ENCODE measurements around the gene PSMB11.
"Not testable (repeated sequence)": the region's sequence is repeated elsewhere in the genome, so short reads cannot be mapped to it uniquely, and the experiment has no call there.

PSMB11 gene

DNA sequence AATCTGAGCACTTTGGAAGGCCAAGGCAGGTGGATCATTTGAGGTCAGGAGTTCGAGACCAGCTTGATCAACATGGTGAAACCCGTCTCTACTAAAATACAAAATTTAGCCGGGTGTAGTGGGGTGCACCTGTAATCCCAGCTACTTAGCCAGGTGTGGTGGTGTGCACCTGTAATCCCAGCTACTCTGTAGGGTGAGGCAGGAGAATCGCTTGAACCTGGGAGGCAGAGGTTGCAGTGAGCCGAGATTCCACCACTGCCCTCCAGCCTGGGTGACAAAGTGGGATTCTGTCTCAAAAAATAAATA, 28.3 kb upstream of the PSMB11 start:
- not testable (repeated sequence) for DNase-seq, ATAC-seq

DNA sequence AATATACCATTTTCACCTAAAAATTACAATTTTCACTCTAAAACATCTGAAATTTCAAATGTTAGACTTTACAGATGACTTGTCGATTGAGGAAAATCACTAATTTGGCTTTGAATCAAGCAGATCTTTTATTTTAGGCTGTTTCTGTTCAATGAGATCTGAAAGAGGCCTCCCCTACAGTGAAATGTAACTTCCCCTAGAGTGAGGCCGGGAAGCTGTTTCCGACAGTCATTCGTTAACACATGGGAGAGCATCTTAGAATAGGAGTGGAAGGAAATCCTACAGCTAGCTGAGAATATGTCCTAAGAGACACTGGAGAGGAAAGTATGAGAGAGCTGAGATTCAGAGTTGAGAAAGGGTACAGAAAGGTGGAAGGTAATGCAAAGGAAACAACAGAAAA, 26.4 kb upstream of the PSMB11 start:
- no peak for ATAC-seq

DNA sequence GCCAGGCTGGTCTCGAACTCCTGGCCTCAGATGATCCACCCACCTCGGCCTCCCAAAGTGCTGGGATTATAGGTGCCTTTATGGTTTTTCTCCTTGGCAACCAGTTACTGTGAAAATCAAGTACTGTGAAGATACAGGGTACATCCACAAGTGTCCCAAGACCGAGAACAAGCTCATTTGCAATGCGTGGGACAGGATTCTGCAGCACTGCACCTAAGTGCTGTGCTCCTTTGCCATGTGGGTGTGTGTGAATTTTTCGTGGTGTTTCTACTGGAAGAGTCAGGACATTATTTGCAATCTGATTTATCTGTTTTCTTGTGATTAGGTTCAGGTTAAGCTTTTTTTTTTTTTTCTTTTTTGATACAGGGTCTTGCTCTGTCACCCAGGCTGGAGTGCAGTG, 24.9 kb upstream of the PSMB11 start:
- no peak for ATAC-seq
- DNase-seq: no peak

More for the DNA sequence above, 26.4 kb upstream of the PSMB11 start:
- DNase-seq: no peak

DNA sequence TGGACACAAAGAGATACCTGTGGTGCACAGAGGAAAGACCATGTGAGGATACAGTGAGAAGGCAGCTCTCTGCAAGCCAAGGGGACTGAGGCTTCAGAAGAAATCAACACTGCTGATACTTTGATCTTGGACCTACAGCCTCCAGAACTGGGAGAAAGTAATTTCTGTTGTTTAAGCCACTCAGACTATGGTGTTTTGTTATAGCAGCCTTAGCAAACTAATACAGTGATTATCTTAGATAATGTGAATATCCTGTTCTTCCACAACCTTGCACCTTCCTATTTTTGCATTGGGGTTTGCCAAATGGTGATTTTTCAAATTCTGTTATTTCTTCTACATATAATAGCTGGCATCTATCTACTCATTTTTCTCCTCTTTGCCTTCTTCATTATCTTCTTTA, 23.9 kb upstream of the PSMB11 start:
- DNase-seq (no peak), ATAC-seq (no peak)

DNA sequence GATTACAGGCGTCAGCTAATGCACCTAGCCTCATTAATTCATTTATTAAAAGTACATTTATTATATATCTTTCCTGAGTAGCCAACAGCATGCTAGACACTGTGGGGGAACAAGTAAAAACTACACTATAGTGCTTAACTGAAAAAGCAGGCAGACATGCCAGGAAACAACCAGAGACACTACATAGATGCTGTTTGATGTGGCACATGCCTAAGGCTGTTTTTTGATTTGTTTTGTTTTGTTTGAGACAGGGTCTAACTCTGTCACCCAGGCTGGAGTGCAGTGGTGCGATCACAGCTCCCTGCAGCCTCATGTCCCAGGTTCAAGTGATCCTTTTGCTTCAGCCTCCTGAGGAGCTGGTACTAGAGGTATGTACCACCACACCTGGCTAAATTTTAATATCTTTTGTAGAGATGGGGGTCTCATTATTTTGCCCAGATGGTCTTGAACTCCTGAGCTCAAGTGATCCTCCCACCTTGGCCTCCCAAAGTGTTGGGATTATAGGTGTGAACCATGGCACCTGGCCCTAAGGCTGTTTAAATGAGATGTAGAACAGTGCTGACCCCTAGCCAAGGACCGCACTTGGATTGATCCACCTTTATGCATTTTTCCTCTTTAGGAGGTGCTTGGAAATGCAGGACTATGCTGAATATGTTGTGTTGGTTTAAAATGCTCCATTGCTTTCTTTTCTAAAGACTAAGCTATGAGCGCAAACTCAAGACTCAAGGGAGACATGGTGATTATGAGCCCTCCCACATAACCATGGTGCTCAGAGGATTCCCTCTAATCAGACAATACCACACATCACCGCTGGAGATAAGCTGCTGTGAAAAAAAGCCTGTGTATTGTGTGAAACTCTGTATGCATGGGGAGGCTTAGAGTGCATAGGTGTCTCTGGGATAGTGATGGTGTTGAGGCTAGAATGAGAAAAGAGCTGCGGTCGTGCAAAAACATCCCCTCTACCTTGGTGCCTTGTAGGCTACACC, 21.6 kb upstream of the PSMB11 start:
- ATAC-seq: no peak
- DNase-seq: no peak

DNA sequence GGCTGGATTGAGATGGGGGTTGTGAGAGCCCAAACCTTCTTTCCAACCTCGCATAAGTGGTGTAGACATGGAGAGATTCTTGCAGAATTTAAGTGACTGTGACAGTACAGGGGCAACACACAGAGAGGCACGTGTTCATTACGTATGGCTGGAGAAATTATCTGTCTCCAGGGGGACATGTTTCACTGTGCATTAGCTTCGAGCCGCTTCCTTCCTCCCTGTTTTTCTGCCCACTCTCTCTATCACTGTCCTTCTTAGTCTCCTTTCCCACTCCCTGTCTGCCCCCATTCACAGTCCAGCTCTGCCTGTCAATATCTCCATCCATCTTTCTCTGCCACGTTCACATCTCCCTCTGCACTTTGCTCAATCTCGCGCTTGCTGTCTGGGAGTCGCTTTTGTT, 20.6 kb upstream of the PSMB11 start:
- no peak for ATAC-seq
- no peak for DNase-seq

DNA sequence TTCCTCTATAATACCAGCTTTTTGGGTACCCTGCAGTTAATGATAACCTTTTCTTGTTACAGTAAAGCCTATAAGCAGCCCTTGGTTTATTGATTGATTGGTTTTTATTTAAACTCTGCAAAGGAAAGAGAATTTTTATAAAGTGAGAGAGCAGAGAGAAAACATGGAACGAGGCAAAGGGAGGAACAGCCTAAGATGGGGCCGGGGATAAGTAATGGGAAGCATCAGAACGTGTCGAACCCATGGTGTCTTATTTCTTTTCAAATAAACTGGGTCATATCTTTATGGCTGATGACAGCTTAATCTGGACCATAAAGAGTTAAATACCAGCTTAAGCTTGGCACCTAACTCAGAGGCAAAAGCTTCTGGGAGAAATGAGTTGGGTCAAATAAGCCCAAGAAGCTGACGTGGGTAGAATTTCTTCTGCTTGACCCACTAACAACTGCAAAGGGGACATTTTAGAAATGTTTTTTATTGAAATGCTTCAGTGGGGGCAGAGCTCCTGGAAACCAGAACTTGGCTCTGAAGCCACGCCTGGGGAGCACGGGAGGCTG, 20.0 kb upstream of the PSMB11 start:
- ATAC-seq (no peak), DNase-seq (no peak)

DNA sequence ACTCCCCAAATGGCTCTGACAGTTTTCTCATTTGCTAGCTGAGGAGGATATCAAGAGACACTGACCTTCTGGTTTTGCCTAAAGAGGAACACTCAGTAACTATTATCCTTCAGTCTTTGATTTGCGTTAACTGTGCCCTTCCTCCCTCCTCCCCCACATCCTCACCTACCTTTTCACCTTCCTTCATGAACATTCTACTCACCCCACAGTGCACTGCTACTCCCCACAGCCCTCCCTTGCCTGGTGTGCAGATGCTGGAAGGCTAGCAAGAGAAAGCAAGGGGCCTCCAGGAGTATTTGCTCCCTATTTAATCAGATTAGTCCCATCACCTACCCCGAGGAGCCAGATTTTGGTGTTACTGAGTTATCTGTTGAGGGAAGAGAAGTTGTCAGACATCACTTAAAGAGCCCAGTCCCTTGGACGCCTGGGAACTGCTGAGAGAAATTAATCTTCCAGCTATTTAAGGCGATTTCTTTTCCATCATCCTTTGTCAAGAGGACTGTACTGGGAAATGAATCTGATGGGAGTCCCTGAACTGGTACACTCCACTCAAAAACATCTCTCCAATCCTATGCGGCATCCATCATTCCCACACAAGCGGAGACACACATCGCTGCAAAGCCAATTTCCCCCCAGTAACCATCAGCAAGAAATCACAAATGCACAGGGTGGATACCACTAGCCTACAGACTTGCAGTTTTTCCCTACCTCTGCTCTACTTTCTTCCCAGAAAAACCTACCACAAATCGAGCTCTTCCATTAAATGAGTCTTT, 18.8 kb upstream of the PSMB11 start:
- DNase-seq: no peak
- ATAC-seq: no peak

DNA sequence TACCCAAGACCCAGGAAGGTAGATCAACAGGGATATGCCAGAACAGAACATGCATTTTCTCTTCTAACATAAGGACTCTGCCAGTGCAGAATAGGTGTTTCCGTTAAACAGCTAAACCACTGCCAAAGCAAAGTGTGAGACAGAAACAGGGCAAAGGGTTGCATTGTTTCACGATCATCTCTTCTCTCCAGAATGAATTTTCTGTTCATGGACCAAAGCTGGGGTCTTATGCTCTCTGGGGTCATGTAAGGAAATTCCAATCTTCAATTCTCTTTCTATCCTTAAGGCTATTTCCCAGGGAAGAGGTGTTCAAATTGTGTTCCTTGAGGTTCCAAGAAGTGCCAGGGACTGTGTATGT, 18.2 kb upstream of the PSMB11 start:
- ATAC-seq: no peak

DNA sequence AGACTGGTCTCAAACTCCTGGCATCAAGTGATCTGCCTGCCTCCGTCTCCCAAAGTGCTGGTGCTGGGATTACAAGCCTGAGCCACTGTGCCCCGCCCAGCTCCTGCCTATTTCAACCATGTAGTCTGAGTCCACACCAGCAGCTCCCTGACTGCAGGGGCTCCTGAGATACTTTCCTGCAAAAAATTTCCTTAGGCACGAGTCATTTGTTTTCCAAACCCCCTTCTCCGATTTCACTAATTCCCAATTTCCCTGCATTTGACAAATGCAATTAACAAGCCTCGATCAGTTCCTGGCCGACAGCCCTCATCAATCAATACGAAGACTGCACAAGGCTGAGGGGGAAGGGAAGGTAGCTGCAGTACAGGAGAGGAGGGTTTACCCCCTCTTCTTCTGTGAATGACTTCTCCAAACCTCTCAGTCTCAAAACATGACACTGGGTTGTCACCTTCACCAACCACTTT, 17.4 kb upstream of the PSMB11 start:
- ATAC-seq: peak; percentile 21

More for the DNA sequence above, 18.2 kb upstream of the PSMB11 start:
- DNase-seq: no peak

DNA sequence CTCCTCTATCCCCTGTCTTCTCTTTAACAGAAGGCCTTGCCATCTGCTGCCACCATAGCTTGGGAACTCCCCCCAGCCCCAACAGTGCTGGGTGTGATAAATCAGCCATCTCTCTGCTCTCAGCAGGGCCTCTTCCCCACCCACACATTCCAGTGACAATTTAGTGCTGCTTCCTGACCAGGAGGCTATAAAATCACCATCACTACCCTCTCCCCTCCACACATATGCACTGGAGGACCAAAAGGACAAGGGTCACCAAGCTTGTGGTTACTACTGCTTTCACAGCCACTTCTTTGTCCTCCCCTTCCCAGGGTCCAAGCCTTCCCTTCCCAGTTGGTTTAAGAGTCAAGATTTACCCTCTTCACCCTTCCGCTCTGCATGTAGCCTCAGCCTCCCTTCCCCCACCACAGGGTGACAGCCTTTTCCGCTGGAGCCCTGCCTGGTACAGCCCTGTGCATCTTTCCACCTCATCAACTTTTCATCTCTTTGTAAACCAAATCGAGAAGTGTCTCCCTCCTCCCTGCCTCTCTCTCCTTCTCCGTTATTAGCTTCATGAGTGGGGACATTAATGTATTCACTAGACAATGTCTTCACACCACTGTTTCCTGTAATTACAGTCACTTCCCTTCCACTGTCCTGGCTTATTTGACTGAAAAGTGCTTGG, 16.7 kb upstream of the PSMB11 start:
- no peak for DNase-seq
- peak; percentile 68 for ATAC-seq

More for the DNA sequence above, 17.4 kb upstream of the PSMB11 start:
- no peak for DNase-seq

DNA sequence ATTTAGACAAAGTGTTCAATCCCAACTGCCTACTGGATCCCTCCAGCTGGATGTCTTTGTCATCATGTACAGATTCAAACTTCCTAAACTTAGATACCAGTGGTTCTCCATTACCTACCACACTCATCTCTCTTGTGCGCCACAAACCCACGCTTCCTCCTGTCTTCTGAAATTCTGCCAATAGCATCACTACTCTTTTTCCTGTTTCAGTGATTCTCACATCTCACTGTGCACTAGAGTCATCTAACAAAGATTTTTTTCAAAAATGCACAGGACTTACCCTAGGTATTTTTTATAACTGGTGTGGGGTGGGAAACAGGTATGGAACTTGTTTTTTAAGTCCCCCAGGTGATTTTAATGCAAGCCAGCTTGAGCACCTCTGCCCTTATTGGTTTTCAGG, 13.2 kb upstream of the PSMB11 start:
- DNase-seq (no peak), ATAC-seq (peak; percentile 26)

DNA sequence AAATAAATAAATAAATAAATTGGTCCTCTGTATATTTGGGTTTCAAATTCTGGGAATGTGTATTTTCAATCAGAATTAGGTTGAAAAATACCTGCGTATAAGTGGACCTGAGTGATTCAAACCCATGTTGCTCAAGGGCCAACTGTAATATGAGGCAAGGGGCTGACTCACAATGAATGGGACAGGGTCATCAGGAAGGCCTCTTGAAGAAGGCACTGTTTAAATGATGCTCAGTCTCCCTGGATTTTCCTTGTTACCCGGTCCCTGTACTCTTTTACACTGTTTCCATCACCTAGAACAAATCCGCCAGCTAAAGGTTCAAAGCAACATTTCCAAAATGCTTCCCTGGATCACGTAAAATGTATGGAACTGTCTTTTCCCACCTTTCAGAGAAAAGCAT, 11.1 kb upstream of the PSMB11 start:
- no peak for DNase-seq
- no peak for ATAC-seq

DNA sequence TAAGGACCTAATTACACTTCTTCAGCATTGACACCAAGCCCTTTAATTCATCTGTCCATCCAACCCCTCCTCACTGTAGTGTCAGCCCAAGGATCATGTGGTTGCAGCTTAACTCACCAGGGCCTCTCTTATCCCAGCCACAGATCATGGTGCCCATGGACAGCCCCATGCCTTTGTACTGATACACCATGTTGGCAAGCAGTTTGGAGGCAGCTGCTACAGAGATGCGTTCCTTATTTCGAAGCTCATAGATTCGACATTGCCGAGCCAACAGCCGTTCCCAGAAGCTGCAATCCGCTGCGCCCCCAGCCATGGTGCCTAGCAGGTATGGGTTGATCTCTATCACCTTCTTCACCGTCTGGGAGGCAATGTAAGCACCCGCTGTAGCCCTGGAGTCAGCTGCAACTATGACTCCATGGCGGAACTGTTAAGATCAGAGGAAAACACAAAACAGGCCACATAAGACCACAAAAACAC, 8.7 kb upstream of the PSMB11 start:
- ATAC-seq (no peak), DNase-seq (no peak)

DNA sequence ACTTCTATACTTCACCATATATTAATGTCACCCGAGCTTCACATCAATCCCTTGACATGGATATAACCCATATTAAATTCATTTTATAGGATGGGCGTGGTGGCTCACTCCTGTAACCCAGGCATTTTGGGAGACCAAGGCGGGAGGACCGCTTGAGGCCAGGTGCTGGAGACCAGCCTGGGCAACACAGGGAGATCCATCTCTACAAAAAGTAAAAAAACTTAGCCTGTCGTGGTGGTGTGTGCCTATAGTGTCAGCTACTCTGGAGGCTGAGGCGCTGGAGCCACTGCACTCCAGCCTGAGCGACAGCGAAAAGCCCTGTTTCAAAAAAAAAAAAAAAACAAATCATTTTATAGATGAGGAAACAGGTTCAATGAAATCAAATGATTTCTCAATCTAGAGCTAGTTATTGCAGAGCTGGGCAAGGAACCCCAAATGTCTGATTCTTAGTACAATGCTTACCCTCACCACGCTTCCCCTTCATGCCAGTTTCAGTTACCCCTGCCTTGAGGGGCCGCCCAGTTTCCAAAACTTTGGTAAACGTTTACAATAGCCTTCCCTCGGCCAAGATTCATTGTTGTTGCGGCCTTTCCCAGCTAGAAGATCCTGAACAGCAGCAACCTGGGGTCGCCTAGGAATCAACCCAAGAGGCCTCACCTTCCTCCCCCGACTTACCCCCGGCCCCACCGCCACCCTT, 8.1 kb upstream of the PSMB11 start:
- DNase-seq (no peak), ATAC-seq (no peak)

DNA sequence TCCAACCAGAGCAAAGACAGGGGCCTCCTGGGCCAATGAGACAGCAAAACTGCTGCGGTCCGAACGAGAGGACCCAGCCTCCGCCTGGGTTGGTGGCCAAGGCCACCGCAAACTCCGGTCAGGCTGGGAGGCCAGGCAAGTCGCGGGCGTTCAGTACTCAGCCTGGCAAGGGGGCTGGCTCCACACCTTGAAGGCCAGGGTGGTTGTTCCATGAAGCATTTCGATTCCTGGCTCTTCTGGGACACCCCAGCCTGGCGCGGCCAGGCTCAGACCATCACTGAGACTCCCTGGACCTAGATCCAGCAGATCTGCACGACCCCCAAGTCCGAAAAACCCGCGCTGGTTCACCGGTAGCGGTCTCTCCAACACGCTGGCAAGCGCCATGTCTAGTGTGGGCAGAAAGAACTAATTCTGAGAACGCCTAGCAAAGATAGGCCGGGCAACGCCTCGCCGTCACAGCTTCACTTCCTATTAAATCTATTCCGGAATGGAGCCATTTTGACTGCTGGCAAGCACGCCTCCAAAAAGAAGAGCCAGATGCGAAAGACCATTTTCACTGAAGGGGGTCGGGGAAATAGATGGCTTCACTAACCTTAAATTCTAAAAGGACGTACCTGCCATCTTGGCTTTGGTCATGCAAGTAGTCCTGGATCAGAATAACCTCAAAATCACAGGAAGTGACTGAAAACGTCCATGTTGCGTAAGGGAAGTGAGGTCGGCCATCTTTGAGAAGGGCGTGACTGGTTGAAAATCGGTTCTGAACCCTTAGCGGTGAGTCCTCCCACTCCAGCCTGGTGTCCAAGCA, 7.3 kb upstream of the PSMB11 start, which contains the start of gene PSMB5:
PSMB5 (minus strand) TSS at position 403 of the 805 bp plus-strand sequence; CDS start at position 384, 19 bp downstream.
- DNase-seq (peak; percentile 84), ATAC-seq (peak; percentile 95)

DNA sequence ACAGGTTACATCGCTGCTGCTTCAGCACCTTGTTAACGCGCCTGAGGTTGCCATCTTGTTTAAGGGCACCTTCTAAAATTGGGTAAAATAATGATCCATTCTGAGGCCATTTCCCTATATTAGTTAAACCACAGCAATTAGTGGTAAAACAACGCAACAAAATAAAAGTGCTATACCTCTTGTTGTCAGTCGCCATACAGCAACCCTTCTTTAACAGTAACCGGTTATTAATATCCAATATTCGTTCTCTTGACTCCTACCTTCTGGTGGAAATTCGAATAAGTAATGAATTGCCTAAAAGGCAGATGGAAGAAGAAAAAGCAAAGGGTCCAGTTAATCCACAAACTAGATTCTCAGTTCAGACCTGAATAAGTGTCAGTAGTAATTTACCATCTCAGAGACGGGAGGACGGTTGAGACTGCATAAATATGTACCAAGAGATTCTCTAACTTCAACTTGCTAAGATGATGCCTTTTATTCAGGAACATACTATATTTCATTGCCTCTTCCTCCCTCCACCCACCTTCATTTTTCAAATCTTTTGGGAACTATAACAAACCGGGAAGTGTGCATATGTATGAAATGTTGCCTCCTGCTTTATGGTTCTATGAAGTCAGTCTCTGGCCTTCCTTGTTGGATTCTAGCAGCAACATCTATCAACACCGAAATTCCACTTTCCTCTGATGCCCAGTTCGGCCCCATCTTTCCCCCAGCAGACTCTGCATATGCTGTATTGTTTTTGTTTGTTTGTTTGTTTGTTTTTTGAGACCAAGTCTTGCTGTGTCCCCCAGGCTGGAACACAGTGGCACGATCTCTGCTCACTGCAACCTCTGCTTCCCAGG, 6.5 kb upstream of the PSMB11 start:
- ATAC-seq: no peak
- DNase-seq: no peak

DNA sequence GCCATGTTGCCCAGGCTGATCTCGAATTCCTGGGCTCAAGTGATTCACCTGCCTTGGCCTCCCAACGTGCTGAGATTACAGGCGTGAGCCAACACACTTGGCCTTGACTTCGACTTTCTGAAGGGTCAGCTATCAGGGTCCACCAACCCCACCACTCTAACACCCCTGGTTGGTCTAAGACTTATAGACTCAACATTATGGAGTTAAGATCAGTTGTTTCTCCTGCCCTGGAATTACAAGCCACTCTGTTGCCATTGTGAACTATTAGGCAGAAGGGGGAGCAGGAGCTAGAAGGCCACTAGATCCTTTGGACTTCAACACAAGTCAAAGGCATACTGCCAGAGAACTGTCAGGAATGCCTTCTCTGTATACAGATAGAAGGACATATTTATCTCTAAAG, 1.9 kb upstream of the PSMB11 start:
- ATAC-seq (no peak), DNase-seq (no peak)

DNA sequence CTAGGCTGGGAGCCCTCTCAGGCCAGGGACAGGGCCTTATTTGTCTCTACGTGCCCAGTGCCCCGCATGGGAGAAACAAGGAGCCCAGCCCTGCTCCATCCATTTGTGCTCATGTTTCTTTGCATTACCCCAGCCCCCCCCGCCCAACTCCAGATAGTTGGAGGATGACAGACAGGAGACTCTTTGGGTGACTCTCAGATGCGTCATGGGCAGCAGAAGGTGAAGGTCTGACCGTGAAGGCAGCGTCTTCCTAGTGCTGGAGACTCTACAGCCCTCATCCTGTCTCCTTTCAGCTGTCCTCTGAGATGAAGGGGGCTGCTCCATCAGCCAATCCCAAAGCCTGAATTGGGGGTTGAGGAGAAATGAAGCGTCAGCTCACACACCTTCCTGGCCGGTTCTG, 283 bp upstream of the PSMB11 start:
- DNase-seq (no peak), ATAC-seq (no peak)

DNA sequence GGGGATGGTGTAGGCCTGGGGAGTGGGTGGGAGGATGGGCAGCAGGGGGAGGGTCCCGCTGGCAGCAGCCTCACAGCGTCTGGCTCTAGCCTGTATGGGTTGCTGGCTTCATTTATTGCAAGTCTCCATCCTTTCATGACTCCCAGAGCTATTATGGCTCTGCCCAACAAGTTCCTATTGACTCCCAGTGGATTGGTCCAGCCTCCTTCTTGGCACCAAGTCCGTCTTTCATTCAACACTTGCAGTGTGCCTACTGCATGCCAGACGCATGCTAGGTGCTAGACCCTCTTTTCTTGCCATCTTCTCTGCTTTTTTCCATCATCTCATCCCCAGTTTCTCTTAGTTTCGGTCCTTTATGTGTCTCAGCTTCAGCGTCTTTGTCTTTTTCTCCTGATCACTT, 1.1 kb downstream of the PSMB11 start:
- ATAC-seq (no peak), DNase-seq (no peak)
